ENCODE measurements around the gene EHBP1.

- TF ChIP-seq CTCF (IDR thresholded peaks at IDR 0.05) (no peak), POLR2AphosphoS5 (IDR thresholded peaks at IDR 0.05) (no peak), POLR2A (IDR thresholded peaks at IDR 0.05) (no peak), EP300 (IDR thresholded peaks at IDR 0.05) (no peak)
Measured at GRCh38 chr2:62692225-62692624, 13.3 kb upstream of the EHBP1 start.

Data from stomach (tissue), 4 donors.